SK-N-SH (cell line): Measurements from ENCODE around the gene CRYBG1. TPM values are rescaled to one million over a fixed set of nuclear protein-coding genes. Genes with fewer than 3 reads are reported as not detected.

ENCODE experiments used
- CTCF ChIA-PET: fragments of 300-600, 350-600 bp; formaldehyde crosslinking; extraction: SDS; loops from one replicate; lab custom pipeline; 2021; lab: Yijun Ruan, JAX
- POLR2A ChIA-PET: fragments of 350-600 bp; sonication (Branson Sonifier 250); formaldehyde crosslinking; extraction: SDS; loops from one replicate; lab custom pipeline; 2020; ENCODE audit warnings: antibody characterized with exemption, inconsistent platforms; lab: Yijun Ruan, JAX
- DNase-seq: peaks from one replicate; pipeline ENCODE4 v3.0.0; 2012
- H2AFZ ChIP-seq: fragments of 200-600 bp; sonication (generic); 2 replicates; pipeline ENCODE4 v1.8.1; 2016; ENCODE audit warnings: antibody characterized with exemption, mild to moderate bottlenecking, low read depth
- H3F3A ChIP-seq: fragments of 200-600 bp; sonication (generic); replicated peaks from 2 replicates; pipeline ENCODE3; 2016; ENCODE audit warnings: antibody characterized with exemption, mild to moderate bottlenecking; ENCODE audit not compliant: insufficient read depth
- H3K27ac ChIP-seq, 2 experiments: fragments of 200-500 bp in 1 of 2; fragments of 200-600 bp in 1 of 2; sonication (Bioruptor generic) in 1 of 2; sonication (generic), shearing (Covaris generic) in 1 of 2; 2 replicates each; pipeline versions ENCODE4 v1.5.1 to v1.6.1; 2014 to 2016; ENCODE audit warnings: low read depth in 2 of 2, inconsistent platforms in 1 of 2, low read length in 1 of 2, mild to moderate bottlenecking in 1 of 2, mixed read lengths in 1 of 2
- H3K27me3 ChIP-seq: fragments of 200-600 bp; sonication (generic), shearing (Covaris generic); 2 replicates; pipeline ENCODE4 v1.6.1; 2016; ENCODE audit warnings: mixed run types; ENCODE audit not compliant: insufficient read depth
- H3K36me3 ChIP-seq, 2 experiments: fragments of 200-500 bp in 1 of 2; fragments of 200-600 bp in 1 of 2; sonication (Bioruptor generic) in 1 of 2; sonication (generic) in 1 of 2; replicated peaks in 1 of 2; 2 replicates each; pipeline versions ENCODE3 to v1.5.1; 2014 to 2016; ENCODE audit warnings: low read length in 1 of 2, mild to moderate bottlenecking in 1 of 2; ENCODE audit not compliant: insufficient read depth in 2 of 2, control insufficient read depth in 1 of 2
- H3K4me1 ChIP-seq, 2 experiments: fragments of 200-500 bp in 1 of 2; fragments of 200-600 bp in 1 of 2; sonication (Bioruptor generic) in 1 of 2; sonication (generic), shearing (Covaris generic) in 1 of 2; 2 replicates each; pipeline versions ENCODE4 v1.5.1 to v1.6.1; 2014 to 2016; ENCODE audit warnings: low read depth in 1 of 2, low read length in 1 of 2, mixed run types in 1 of 2; ENCODE audit not compliant: insufficient read depth in 2 of 2, control insufficient read depth in 1 of 2
- H3K4me2 ChIP-seq: fragments of 200-600 bp; sonication (generic), shearing (Covaris generic); 2 replicates; pipeline ENCODE4 v1.6.1; 2017; ENCODE audit warnings: mixed run types
- H3K4me3 ChIP-seq, 2 experiments: fragments of 200-500 bp in 1 of 2; fragments of 200-600 bp in 1 of 2; sonication (Bioruptor generic) in 1 of 2; sonication (generic), shearing (Covaris generic) in 1 of 2; 2 replicates each; pipeline versions ENCODE4 v1.5.1 to v1.8.1; 2014 to 2016; ENCODE audit warnings: low read depth in 2 of 2, inconsistent platforms in 1 of 2, low read length in 1 of 2, mild to moderate bottlenecking in 1 of 2, mixed read lengths in 1 of 2, moderate library complexity in 1 of 2
- H3K79me2 ChIP-seq: fragments of 200-600 bp; sonication (generic); 2 replicates; pipeline ENCODE4 v1.8.1; 2017; ENCODE audit warnings: mild to moderate bottlenecking; ENCODE audit not compliant: insufficient read depth
- H3K9ac ChIP-seq: fragments of 200-600 bp; sonication (generic); 2 replicates; pipeline ENCODE4 v1.6.1; 2017; ENCODE audit warnings: mixed run types
- H3K9me2 ChIP-seq: fragments of 200-600 bp; sonication (generic); 2 replicates; pipeline ENCODE4 v1.6.1; 2017; ENCODE audit warnings: mixed run types
- H3K9me3 ChIP-seq: fragments of 200-600 bp; sonication (generic); 2 replicates; pipeline ENCODE4 v1.6.1; 2017; ENCODE audit warnings: mixed run types, mild to moderate bottlenecking, moderate library complexity
- H4K20me1 ChIP-seq: fragments of 200-600 bp; sonication (generic); 2 replicates; pipeline ENCODE4 v1.6.1; 2017; ENCODE audit warnings: mild to moderate bottlenecking, mixed run types; ENCODE audit not compliant: insufficient read depth
- CHD2 ChIP-seq: fragments of 150-350 bp; IDR thresholded peaks from 2 replicates; pipeline ENCODE4 v1.6.1; 2018; ENCODE audit warnings: low read length; ENCODE audit not compliant: partially characterized antibody
- FOSL2 ChIP-seq: IDR thresholded peaks from 2 replicates; pipeline ENCODE4 v1.4.0; 2012; ENCODE audit warnings: low read depth, mild to moderate bottlenecking, moderate library complexity, borderline replicate concordance
- JUND ChIP-seq: IDR thresholded peaks from 2 replicates; pipeline ENCODE4 v1.4.0; 2012
- MXI1 ChIP-seq: IDR thresholded peaks from 2 replicates; pipeline ENCODE4 v1.6.1; 2012; ENCODE audit warnings: mild to moderate bottlenecking, low read depth, low read length, improper control_type of control experiment
- RCOR1 ChIP-seq: fragments of 150-350 bp; IDR thresholded peaks from 2 replicates; pipeline ENCODE4 v1.6.1; 2017; ENCODE audit warnings: antibody characterized with exemption, low read length
- RFX5 ChIP-seq: IDR thresholded peaks from 2 replicates; pipeline ENCODE4 v1.6.1; 2012; ENCODE audit warnings: mild to moderate bottlenecking, improper control_type of control experiment, low read length
- SIN3A ChIP-seq: IDR thresholded peaks from 2 replicates; pipeline ENCODE4 v1.6.1; 2012; ENCODE audit warnings: low read depth, mild to moderate bottlenecking, low read length, moderate library complexity, borderline replicate concordance
- YY1 ChIP-seq: IDR thresholded peaks from 2 replicates; pipeline ENCODE4 v1.4.0; 2012; ENCODE audit warnings: low read depth, mild to moderate bottlenecking
- WGBS: methylation state at CpG from one replicate; pipeline ENCODE4 v1.1.6; 2017; ENCODE audit warnings: low lambda C conversion rate; 5-methylcytosine and 5-hydroxymethylcytosine counted together
- polyA plus RNA-seq, 3 experiments: library from polyadenylated mRNA; depleted of rRNA; stranded (reverse); fragments of >200 nt; gene quantifications; 2 replicates each; pipeline ENCODE4 v1.2.3, GENCODE V29; 2012
- TF ChIP-seq, protein P1 (sequence below): IDR thresholded peaks from 2 replicates; pipeline ENCODE4 v1.4.0; 2012; ENCODE audit warnings: low read depth, borderline replicate concordance
- TF ChIP-seq, protein P2 (sequence below): fragments of 150-350 bp; IDR thresholded peaks from 2 replicates; pipeline ENCODE4 v1.6.1; 2017; ENCODE audit warnings: antibody characterized with exemption, low read length, low read depth, borderline replicate concordance
- TF ChIP-seq, protein P3 (sequence below): IDR thresholded peaks from 2 replicates; pipeline ENCODE4 v1.4.0; 2012; ENCODE audit warnings: low read depth, borderline replicate concordance
- TF ChIP-seq, protein P4 (sequence below): fragments of 150-350 bp; IDR thresholded peaks from 2 replicates; pipeline ENCODE4 v1.6.1; 2016; ENCODE audit warnings: mild to moderate bottlenecking, low read depth, low read length
- TF ChIP-seq, protein P5 (sequence below): IDR thresholded peaks from 2 replicates; pipeline ENCODE4 v1.4.0; 2012; ENCODE audit warnings: low read depth

CRYBG1 gene
- polyA plus RNA-seq, 1 of the 3 experiments (the other 2 are of a cell fraction), result 13.8 TPM

DNA sequence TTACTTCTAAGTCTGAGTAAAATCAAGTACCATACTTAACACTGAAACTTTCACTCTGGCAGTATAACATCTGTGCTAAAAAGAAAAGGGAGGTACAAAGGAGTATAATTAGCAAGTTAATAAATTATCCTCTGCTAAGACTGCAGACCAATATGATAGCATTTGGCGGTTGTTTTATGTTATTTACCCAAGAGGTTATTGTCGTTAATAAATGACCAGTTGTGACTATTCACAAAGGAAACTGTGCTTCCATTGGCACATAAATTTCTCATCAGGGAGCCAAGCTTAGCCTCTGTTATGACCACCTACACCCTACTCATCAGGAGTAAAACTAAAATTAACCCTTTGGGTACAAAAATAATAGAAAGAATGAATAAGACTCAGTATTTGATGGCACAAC, 86.5 kb downstream of the CRYBG1 start:
- H3K27me3 ChIP-seq, result peaks cover 10% of the 10 kb centered on the region
- H3K4me2 ChIP-seq, result no peak overlapping the region
- H3K27ac ChIP-seq, result no peak overlapping the region
- H2AFZ ChIP-seq, result no peak overlapping the region
- POLR2A ChIA-PET, result no interaction called here
- no peaks in the 10 kb centered on the region for H3K9me3 ChIP-seq
- no peaks in the 10 kb centered on the region for H3F3A ChIP-seq
- H4K20me1 ChIP-seq, result no peaks in the 10 kb centered on the region
- no peaks in the 10 kb centered on the region for H3K9me2 ChIP-seq
- H3K36me3 ChIP-seq, result no peaks in the 10 kb centered on the region
- H3K9ac ChIP-seq, result no peak overlapping the region
- TF ChIP-seq, protein P1, sequence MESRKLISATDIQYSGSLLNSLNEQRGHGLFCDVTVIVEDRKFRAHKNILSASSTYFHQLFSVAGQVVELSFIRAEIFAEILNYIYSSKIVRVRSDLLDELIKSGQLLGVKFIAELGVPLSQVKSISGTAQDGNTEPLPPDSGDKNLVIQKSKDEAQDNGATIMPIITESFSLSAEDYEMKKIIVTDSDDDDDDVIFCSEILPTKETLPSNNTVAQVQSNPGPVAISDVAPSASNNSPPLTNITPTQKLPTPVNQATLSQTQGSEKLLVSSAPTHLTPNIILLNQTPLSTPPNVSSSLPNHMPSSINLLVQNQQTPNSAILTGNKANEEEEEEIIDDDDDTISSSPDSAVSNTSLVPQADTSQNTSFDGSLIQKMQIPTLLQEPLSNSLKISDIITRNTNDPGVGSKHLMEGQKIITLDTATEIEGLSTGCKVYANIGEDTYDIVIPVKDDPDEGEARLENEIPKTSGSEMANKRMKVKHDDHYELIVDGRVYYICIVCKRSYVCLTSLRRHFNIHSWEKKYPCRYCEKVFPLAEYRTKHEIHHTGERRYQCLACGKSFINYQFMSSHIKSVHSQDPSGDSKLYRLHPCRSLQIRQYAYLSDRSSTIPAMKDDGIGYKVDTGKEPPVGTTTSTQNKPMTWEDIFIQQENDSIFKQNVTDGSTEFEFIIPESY, result no peak
- TF ChIP-seq SIN3A, result no peak
- no peak for TF ChIP-seq JUND
- no peak for TF ChIP-seq CHD2
- TF ChIP-seq MXI1, result no peak
- no peak for TF ChIP-seq RCOR1
- TF ChIP-seq YY1, result no peak
- no peak for TF ChIP-seq RFX5
- TF ChIP-seq, protein P2, sequence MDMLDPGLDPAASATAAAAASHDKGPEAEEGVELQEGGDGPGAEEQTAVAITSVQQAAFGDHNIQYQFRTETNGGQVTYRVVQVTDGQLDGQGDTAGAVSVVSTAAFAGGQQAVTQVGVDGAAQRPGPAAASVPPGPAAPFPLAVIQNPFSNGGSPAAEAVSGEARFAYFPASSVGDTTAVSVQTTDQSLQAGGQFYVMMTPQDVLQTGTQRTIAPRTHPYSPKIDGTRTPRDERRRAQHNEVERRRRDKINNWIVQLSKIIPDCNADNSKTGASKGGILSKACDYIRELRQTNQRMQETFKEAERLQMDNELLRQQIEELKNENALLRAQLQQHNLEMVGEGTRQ, result no peak
- TF ChIP-seq, protein P3, sequence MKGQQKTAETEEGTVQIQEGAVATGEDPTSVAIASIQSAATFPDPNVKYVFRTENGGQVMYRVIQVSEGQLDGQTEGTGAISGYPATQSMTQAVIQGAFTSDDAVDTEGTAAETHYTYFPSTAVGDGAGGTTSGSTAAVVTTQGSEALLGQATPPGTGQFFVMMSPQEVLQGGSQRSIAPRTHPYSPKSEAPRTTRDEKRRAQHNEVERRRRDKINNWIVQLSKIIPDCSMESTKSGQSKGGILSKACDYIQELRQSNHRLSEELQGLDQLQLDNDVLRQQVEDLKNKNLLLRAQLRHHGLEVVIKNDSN, result no peak
- TF ChIP-seq, protein P4, sequence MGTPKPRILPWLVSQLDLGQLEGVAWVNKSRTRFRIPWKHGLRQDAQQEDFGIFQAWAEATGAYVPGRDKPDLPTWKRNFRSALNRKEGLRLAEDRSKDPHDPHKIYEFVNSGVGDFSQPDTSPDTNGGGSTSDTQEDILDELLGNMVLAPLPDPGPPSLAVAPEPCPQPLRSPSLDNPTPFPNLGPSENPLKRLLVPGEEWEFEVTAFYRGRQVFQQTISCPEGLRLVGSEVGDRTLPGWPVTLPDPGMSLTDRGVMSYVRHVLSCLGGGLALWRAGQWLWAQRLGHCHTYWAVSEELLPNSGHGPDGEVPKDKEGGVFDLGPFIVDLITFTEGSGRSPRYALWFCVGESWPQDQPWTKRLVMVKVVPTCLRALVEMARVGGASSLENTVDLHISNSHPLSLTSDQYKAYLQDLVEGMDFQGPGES, result no peak
- no peak for TF ChIP-seq FOSL2
- TF ChIP-seq, protein P5, sequence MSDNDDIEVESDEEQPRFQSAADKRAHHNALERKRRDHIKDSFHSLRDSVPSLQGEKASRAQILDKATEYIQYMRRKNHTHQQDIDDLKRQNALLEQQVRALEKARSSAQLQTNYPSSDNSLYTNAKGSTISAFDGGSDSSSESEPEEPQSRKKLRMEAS, result no peak
- TF ChIP-seq, all 33 proteins: peak for 0
- no peak for DNase-seq
- CTCF ChIA-PET, result interaction anchor here (0.6 to 3.7 kb wide), 9 partner anchors 16 to 1681 kb away, joined by 3 to 29 read pairs (median 5); no protein-coding TSS in a partner anchor
- H3K79me2 ChIP-seq, result no peaks in the 10 kb centered on the region
- no peak overlapping the region for H3K4me3 ChIP-seq
- WGBS, result 55% methylated on average over 2 of the region's 2 CpGs
- no peaks in the 10 kb centered on the region for H3K4me1 ChIP-seq
